ENCODE results near the gene C1S. TPM values are rescaled to one million over a fixed set of nuclear protein-coding genes. Genes with fewer than 3 reads are reported as not detected.
"Not testable (repeated sequence)": the region's sequence is repeated elsewhere in the genome, so short reads cannot be mapped to it uniquely, and the experiment has no call there.

The C1S gene
- total RNA-seq, 2 donors from 2014 or later = 54.9 to 109 TPM

DNA sequence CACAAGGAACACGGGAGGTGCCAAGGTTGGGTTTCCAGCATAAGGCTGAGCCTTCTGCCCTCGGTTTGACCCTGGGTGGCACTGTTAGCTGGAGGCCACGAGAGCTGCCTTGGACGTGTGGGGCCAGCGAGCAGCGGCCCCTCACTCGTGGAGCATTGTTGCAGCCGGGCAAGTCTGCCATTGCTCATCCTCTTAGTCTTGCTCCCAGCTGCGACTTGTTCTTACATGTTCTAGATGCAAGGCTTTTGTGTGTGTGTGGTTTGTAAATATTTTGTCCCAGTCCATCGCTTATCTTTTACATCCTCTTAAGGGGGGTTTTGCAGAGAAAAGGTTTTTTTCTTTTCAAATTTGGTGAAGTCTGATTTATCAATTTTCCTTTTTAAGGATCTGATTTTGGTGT is 21.1 kb upstream of the C1S start:
- ATAC-seq = no peak
- no peak for DNase-seq
- intact Hi-C loops (cut with DNase I, micrococcal nuclease) = no loop called here

DNA sequence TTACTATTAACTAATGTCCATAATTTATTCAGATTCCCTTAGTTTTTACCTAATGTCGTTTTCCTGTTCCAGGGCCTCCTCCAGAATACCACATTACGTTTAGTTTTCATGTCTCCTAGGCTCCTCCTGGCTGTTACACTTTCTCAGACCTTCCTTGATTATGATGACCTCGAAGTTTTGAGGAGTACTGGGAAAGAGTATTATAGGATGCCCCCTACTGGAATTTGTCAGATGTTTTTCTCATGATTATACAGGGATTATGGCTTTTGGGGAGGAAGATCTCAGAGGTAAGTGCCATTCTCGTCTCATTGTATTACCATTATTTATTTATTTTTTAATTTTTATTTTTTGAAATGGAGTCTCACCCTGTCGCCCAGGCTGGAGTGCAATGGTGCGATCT is 17.7 kb upstream of the C1S start:
- no peak for DNase-seq
- intact Hi-C loops (cut with DNase I, micrococcal nuclease) = no loop called here
- peak; percentile 95 for ATAC-seq

DNA sequence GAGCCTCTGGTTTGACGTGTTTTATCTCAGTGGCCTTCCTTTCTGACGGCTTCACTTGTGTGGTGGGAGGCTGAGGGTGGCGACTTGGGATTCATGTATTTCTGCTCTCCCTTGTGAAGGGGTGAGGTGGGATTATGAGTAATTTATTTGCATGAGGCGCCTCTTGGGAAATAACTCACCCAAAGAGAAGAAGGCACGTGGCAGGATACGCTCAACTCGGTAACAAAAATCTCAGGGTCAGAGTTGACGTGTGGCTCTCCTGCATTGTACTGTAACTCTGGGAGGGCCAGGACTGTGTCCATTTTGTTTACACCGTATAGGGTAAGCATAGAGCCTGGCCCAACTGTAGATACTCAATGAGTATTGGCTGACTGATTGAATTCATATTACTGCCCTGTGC is 14.6 kb upstream of the C1S start:
- ATAC-seq = no peak
- no peak for DNase-seq
- intact Hi-C loops (cut with DNase I, micrococcal nuclease) = no loop called here

DNA sequence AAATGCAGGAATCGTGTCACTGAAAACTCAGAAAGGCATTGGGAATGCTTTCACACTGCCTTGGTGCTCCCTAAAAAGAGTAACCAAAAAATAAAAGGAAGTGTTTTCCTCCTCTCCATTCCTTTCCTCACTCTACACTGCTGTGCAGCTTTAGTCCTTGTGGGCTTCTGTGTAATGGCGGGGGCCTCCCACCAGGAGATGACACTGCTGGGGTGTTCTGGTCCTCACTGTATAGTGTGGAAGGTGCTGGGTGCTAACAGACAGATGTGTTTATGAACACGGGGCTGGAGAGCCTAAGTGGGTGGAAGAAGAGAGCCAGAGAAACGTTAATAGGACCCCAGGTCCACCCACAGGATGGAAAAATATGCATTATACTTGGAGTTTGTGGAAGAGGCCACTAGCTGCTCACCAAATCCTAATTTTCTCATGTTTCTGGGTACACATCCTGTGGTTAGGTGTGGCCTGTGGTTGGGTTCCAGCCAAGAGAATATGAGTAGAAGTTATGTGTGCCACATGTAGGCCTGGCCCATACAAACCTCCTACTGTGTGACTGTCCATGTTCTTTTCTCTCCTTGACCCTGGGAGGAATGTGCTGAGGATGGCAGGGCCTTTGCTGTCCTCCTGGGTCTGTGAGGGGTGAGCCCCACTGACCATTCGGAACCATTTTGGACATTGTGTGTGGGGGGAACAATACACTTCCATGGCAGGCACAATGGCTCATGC is 14.0 kb upstream of the C1S start:
- intact Hi-C loops (cut with DNase I, micrococcal nuclease) = no loop called here
- DNase-seq (no peak), ATAC-seq (no peak)

DNA sequence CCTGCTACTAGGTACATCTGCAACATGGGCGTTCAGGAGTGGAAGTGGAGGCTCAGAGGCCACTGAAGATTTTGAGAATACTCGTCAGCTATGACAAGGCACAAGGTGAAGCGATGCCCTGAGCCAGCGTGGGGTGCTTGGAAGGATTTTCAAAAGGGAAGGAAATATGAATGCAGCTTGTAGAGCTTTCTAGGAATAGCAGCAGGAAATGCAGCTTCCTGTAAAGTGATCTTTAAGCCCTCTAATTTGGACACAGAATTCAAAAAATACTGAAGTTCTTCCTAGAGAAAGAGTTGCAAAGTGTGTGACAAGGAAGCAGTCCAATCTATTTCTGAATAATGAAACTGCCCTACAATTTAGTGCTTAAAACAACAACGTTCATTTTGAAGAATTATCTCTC is 13.2 kb upstream of the C1S start:
- intact Hi-C loops (cut with DNase I, micrococcal nuclease) = no loop called here
- no peak for ATAC-seq
- DNase-seq = no peak

DNA sequence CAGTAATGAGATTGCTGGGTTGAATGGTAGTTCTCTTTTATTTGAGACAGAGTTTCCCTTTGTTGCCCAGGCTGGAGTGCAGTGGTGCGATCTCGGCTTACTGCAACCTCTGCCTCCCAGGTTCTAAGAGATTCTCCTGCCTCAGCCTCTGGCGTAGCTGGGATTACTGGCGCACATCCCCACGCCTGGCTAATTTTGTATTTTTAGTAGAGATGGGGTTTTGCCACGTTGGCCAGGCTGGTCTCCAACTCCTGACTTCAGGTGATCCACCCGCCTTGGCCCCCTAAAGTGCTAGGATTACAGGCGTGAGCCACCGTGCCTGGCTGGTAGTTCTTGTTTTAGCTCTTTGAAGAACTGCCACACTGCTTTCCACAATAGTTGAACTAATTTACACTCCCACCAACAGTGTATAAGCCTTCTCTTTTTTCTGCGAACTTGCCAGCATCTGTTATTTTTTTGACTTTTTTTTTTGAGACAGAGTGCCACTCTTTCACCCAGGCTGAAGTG is 11.0 kb upstream of the C1S start:
- intact Hi-C loops (cut with DNase I, micrococcal nuclease); ATAC-seq; DNase-seq: not testable (repeated sequence)

DNA sequence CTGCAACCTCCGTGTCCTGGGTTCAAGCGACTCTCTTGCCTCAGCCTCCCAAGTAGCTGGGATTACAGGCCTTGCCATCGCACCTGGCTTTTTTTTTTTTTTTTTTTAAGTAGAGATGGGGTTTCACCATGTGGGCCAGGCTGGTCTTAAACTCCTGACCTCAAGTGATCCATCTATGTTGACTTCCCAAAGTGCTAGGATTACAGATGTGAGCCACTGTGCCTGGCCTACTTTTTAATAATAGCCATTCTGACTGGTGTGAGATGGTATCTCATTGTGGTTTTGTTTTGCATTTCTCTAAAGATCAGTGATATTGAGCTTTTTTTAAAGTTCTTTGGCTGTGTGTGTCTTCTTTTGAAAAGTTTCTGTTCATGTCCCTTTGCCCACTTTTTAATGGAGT is 10.5 kb upstream of the C1S start:
- intact Hi-C loops (cut with DNase I, micrococcal nuclease); ATAC-seq; DNase-seq: not testable (repeated sequence)

DNA sequence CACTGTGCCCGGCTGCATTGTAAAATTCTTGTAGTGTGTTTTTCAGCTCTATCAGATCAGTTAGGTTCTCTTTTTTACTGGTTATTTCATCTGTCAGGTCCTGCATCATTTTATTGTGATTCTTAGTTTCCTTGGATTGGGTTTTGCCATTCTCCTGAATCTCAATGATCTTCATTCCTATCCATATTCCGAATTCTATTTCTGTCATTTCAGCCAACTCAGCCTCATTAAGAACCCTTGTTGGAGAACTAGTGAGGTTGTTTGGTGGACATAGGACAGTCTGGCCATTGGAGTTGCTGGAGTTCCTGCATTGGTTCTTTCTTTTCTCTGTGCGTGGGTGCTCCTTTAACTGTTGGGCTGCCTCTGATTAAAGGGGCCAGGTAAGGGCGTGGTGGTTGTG is 5.6 kb upstream of the C1S start:
- intact Hi-C loops (cut with DNase I, micrococcal nuclease) = no loop called here
- ATAC-seq = no peak

DNA sequence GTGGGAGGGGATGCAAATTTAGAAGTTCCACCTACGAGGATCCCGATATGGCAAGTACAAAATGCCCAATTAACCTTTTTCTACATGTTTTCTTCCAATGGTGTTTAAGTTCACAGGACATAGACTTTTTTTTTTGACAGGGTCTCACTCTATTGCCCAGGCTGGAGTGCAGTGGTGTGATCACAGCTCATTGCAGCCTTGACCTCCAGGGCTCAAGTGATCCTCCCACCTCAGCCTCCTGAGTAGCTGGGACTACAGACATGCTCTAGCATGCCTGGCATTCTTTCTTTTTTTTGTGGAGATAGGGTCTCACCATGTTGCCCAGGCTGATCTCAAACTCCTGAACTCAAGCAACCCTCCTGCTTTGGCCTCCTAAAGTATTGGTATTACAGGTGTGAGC is 4.8 kb upstream of the C1S start:
- intact Hi-C loops (cut with DNase I, micrococcal nuclease); ATAC-seq: not testable (repeated sequence)

More for the DNA sequence above, 5.6 kb upstream of the C1S start:
- no peak for DNase-seq

DNA sequence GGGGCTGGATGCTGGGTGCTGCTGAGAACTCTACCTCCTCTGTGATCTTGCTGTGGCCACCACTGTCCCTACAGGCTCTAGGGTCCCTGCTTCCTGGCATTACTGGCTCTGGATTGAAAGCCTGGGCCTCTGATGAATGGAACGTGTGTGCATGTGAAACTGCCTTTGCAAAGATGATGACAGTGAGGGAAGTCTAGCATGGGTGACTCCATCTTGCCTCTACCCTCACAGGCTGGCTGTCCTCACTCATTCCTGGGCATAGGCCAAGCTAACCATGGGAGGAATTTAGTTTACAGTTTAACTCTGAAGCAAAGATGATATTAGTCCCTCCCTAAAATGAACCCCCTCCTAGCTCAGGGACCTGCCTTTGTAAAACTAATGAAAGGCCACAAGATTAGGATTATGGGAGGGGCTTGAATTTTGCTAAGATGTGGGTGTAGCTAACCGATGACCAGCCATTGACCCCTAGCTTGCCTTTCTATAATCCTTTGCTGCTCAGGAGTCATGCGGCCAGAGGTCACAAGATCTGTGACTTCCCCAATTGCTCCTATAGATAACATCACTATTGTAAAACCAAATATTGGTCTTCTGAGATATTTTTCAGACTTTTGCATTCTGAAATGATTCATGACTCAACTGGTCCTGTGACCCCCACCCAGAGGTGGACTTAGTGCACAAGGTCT is 2.2 kb upstream of the C1S start:
- no peak for ATAC-seq
- peak; percentile 16 to 35 for DNase-seq
- intact Hi-C loops (cut with DNase I, micrococcal nuclease) = no loop called here

More for the DNA sequence above, 4.8 kb upstream of the C1S start:
- DNase-seq = not testable (repeated sequence)

DNA sequence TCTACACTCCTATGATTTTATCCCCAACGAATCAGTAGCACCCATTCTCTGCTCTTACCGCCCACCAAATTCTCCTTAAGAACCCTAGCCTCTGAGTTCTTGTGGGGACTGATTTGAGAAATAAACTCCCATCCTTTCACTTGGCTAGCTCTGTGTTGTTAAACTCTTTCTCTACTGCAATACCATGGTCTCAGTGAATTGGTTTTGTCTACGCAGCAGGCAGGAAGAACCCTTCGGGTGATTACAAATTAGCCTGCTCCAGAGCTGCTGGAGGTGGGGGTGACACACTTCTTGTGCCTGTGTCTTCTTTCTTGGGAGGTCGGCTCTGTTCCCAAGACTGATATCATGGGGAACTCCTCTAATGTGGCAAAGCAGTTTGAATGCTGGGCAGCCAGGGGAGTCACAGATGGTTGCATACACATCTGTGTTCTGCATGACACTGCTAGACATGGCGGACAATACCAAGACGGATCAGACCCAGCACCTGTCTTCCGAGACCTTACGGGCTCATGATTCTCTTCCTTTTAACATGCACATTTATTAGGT is 1.6 kb upstream of the C1S start:
- ATAC-seq (no peak), DNase-seq (no peak)
- intact Hi-C loops (cut with DNase I, micrococcal nuclease) = no loop called here

DNA sequence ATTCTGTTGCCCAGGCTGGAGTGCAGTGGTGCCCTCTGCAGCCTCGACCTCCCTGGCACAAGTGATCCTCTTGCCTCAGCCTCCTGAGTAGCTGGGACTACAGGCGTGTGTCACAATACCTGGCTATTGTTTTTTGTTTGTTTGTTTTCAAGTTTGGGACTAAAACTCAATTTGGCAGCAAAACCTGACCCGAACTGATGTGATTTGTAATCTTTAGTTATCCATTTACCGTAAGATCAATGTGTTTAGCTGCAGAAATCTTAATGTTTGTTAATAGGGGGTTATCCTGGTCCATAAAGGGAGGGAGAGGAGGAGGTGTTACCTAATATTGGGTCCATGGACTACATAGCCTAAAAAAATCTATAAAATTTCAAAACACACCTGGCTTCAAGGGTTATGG is 738 bp upstream of the C1S start:
- ATAC-seq = no peak

DNA sequence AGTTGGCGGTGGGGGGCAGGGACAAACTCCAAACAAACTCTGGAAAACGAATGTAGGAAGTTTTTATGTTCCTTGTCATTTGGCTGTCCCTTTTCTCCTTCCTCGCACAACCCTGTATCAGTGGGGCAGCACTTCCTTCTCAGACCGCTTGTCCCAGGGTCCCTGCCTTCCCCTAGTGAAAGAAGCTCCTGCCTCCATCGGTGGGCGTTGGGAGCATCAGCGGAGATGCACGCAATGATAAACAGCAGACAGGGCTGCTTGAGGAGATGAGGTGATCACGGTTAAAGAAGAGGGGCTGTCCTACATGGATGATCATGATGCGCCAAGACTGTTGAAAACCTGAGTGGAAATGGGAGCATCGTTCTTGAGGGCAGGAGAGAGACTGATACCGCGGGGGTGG is 620 bp downstream of the C1S start:
- no peak for ATAC-seq
- no peak for DNase-seq
- intact Hi-C loops (cut with DNase I, micrococcal nuclease) = loop anchor here in 1 of 2 donors (5.0 kb wide), 1 partner anchor 41 kb away; no protein-coding TSS in a partner anchor

More for the DNA sequence above, 738 bp upstream of the C1S start:
- intact Hi-C loops (cut with DNase I, micrococcal nuclease) = loop anchor here in 1 of 2 donors (5.0 kb wide), 1 partner anchor 43 kb away; no protein-coding TSS in a partner anchor
- no peak for DNase-seq

DNA sequence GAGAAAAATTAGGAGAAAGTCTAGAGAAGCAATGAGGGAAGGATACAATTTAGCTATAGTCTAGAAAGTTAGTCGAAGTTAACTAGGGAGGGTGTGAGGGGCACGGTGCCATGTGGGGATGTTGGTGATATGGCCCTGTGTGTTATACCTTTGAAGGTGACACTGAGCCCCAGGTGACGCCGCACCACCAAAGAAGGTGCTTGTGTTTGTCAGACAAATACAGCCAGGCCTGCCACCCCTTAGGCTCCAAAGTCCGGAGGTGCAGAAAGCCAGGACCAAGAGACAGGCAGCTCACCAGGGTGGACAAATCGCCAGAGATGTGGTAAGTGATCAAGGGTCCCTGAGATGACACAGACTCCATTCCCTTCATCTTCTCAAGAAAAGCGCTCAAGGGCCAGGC is 1.1 kb downstream of the C1S start:
- intact Hi-C loops (cut with DNase I, micrococcal nuclease) = loop anchor here in 1 of 2 donors (5.0 kb wide), 1 partner anchor 41 kb away; no protein-coding TSS in a partner anchor
- DNase-seq (no peak), ATAC-seq (no peak)

DNA sequence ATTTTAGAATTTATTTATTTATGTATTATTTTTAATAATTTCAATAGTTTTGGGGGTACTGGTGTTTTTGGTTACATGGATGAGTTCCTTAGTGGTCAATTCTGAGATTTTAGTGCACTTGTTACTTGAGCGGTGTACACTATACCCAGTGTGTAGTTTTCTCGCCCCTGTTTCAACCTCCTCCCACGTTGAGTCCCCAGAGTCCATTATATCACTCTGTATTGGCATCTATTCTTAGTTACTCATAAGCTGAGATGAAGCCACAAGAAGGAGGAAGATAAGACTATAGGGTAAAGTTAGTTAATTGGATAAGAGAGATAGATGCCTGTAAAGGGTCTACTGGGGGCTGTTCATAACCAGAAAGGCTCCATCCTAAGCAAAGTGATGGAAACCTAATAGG is 4.0 kb downstream of the C1S start:
- intact Hi-C loops (cut with DNase I, micrococcal nuclease) = loop anchor here in 1 of 2 donors (5.0 kb wide), 1 partner anchor 38 kb away; no protein-coding TSS in a partner anchor
- ATAC-seq = no peak
- no peak for DNase-seq

DNA sequence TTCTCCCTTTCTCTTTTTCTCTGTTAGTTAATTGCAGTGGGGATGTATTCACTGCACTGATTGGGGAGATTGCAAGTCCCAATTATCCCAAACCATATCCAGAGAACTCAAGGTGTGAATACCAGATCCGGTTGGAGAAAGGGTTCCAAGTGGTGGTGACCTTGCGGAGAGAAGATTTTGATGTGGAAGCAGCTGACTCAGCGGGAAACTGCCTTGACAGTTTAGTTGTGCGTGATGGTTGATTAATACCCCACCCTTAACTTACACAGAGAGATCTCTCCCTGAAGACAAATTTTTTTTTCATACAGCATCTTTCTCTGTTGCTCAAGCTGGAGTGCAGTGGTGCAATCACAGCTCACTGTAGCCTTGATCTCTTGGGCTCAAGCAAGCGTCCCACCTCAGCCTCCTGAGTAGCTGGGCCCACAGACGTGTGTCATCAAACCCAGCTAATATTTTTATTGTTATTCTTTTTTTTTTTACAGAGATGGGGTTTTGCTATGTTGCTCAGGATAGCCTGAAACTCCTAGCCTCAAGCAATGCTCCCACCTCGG is 4.6 kb downstream of the C1S start:
- DNase-seq (no peak), ATAC-seq (no peak)
- intact Hi-C loops (cut with DNase I, micrococcal nuclease) = no loop called here

DNA sequence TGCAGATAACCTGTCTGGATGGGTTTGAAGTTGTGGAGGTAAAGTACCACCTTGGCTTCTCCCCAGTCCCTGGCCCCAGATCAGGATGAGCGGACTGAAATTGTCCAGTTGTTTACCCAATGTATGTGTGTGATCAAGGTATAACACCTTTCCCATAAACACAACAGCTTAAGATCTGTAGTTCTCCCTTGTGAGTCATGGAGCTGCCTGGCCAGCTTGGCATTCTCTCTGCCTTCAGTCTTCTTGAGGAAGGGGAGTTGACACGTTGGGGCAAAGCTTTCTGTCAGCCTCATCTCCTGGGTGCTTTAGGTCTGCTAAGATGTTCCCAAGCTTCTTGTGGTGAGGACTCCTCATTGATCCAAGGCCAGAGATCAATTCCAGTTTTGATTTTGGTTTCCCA is 6.1 kb downstream of the C1S start:
- ATAC-seq (no peak), DNase-seq (no peak)
- intact Hi-C loops (cut with DNase I, micrococcal nuclease) = no loop called here

DNA sequence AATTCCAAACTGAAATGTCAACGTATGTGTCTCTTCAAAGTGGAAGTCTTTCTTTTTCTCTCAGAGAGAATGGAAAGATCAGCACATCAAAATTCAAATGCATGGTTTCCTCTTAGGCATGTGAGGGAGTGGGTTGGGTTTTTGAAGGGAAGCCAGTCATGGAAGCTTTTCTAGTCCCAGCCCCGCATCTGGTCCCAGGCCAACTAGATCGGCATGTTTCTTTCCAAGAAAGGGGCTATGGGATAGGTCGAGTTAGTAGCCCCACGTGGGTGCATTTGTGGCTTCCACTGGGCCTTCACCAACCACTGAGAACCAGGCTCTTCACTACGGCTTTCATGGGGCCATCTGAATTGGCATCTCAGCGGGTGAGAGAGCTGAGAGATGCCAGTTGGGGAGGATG is 6.6 kb downstream of the C1S start:
- intact Hi-C loops (cut with DNase I, micrococcal nuclease) = no loop called here
- DNase-seq (no peak), ATAC-seq (no peak)

DNA sequence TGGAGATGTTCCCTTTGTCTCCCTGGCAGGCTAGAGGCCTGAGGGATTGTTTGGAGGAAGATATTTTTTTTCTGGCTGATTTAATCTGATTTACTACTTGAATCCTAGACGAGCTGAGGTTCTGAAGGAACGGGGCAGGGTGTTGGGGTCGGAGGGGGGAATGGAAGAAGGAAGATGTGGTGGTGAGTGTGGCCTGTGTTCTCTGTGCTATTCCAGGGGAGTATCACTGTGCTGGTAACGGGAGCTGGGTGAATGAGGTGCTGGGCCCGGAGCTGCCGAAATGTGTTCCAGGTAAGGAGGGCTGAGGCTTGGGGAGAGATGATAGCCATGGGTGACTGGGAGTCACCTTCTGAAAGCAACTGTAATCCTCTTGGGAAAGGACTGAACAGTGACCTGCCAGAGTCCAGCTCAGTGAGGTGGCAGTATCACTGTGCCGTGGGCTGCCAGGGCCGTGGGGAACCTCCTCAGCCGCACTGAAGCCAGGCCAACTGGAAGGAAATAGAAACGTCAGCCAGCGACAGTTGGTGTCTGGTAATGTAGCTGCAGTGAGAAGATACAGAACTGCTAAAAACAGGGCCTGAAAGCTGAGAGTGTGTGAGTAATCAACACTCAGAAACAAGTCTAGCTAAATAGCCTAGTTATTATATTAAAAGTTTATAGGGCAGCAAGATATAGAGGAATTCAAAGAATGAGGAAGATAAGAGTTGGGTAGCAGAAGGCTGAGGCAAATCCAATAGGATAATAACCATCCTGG is 7.9 kb downstream of the C1S start:
- DNase-seq = no peak
- no peak for ATAC-seq
- intact Hi-C loops (cut with DNase I, micrococcal nuclease) = no loop called here

Measured in left colon (tissue), 2 donors.